HEK293T (cell line): ENCODE results near the gene TGM2.

Source experiments
- ELF4 ChIP-seq: fragments of 450-650 bp; IDR thresholded peaks from 2 replicates; pipeline ENCODE4 v1.6.1; 2017; ENCODE audit warnings: antibody characterized with exemption
- FOXA1 ChIP-seq: fragments of 450-650 bp; IDR thresholded peaks from 2 replicates; pipeline ENCODE4 v1.6.1; 2016; ENCODE audit warnings: mild to moderate bottlenecking
- LEF1 ChIP-seq: fragments of 450-650 bp; IDR thresholded peaks from 2 replicates; pipeline ENCODE4 v1.6.1; 2017; ENCODE audit warnings: mild to moderate bottlenecking, borderline replicate concordance
- SP1 ChIP-seq: fragments of 450-650 bp; IDR thresholded peaks from 2 replicates; pipeline ENCODE4 v1.6.1; 2017
- SUZ12 ChIP-seq: fragments of 450-650 bp; IDR thresholded peaks from 2 replicates; pipeline ENCODE4 v1.6.1; 2016; ENCODE audit warnings: mild to moderate bottlenecking
- ZNF384 ChIP-seq: fragments of 450-650 bp; IDR thresholded peaks from 2 replicates; pipeline ENCODE4 v1.6.1; 2016

DNA sequence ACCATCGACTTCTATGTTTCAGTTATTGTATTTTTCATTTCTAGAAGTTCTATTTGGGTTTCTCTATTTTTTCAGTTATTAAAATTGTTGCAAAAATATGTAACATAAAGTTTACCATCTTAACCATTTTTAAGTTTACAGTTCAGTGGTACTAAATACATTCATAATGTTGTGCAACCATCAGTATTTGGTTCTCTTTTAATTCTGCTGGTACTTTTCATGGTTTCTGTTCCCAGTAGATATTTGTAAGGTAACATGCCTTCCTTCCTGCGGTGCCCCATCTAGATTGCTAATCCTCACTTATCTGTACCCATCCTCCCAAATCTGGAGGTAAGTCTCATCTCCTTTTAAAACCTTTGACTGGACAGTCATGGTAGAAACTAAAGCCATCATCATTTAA lies 47.9 kb downstream of the TGM2 start:
- TF ChIP-seq LEF1 (no peak), SUZ12 (no peak), ZNF384 (no peak), ELF4 (no peak), SP1 (no peak), FOXA1 (no peak)
